GM21367 (cell line): ENCODE results near the gene GALNT16.

Source experiments
- ATAC-seq: cut with Tn5 transposase; IDR thresholded peaks from one replicate; pipeline ENCODE4 v1.9.1; 2021; ENCODE audit not compliant: unreplicated experiment

GALNT16 gene

GRCh38 chr14:69333791-69334337, 73.9 kb downstream of the GALNT16 start:
- no peak for ATAC-seq

- ATAC-seq: no peak
These were observed 74.6 kb downstream of the GALNT16 start for GRCh38 chr14:69334576-69334975.

- no peak for ATAC-seq
These were observed 75.4 kb downstream of the GALNT16 start for GRCh38 chr14:69335371-69335771.

- ATAC-seq: no peak
These were observed 78.0 kb downstream of the GALNT16 start for GRCh38 chr14:69337984-69338383.

- ATAC-seq: no peak
These were observed 79.5 kb downstream of the GALNT16 start for GRCh38 chr14:69339426-69339825.

GRCh38 chr14:69342928-69343525, 83.1 kb downstream of the GALNT16 start:
- ATAC-seq: no peak

GRCh38 chr14:69344171-69344570, 84.2 kb downstream of the GALNT16 start:
- ATAC-seq: no peak

GRCh38 chr14:69345402-69345801, 85.4 kb downstream of the GALNT16 start:
- no peak for ATAC-seq

GRCh38 chr14:69346710-69347109, 86.8 kb downstream of the GALNT16 start:
- no peak for ATAC-seq

GRCh38 chr14:69349091-69349777, 89.3 kb downstream of the GALNT16 start:
- no peak for ATAC-seq

- ATAC-seq: no peak
These were observed 90.9 kb downstream of the GALNT16 start for GRCh38 chr14:69350892-69351291.

GRCh38 chr14:69351385-69351784, 91.4 kb downstream of the GALNT16 start:
- no peak for ATAC-seq

GRCh38 chr14:69351911-69352310, 92.0 kb downstream of the GALNT16 start:
- no peak for ATAC-seq

GRCh38 chr14:69353168-69353567, 93.2 kb downstream of the GALNT16 start:
- ATAC-seq: no peak

GRCh38 chr14:69354383-69355153, 94.6 kb downstream of the GALNT16 start:
- ATAC-seq: peak; percentile 77

- no peak for ATAC-seq
These were observed 95.2 kb downstream of the GALNT16 start for GRCh38 chr14:69355154-69355597.

- ATAC-seq: no peak
These were observed 95.8 kb downstream of the GALNT16 start for GRCh38 chr14:69355607-69356281.

GRCh38 chr14:69356903-69357543, 97.1 kb downstream of the GALNT16 start:
- no peak for ATAC-seq

- no peak for ATAC-seq
These were observed 97.7 kb downstream of the GALNT16 start for GRCh38 chr14:69357544-69358200.
